Measurements from ENCODE around the gene GTF2IRD1. TPM values are rescaled to one million over a fixed set of nuclear protein-coding genes. Genes with fewer than 3 reads are reported as not detected.

Gene GTF2IRD1
- total and polyA plus RNA-seq, 2 experiments from 2014 or later, result 28.7 to 37.1 TPM

DNA sequence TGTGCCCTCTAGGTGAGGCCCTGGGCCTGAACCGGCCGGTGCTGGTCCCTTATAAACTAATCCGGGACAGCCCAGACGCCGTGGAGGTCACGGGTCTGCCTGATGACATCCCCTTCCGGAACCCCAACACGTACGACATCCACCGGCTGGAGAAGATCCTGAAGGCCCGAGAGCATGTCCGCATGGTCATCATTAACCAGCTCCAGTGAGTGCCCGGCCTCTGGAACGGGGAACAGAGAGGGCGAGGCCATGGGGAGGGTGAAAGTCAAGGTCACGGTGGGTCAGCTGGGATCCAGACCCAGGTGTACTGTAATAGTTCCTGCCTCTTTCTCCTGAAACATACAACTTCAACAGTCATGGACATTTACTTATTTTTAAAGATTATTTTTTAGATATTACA lies 137.1 kb downstream of the GTF2IRD1 start:
- H3K4me1 Mint-ChIP-seq, result peaks cover 22% of the 10 kb centered on the region
- no peaks in the 10 kb centered on the region for H3K9me2 ChIP-seq (ENCODE audit: insufficient read depth)
- no peak overlapping the region for H2AFZ ChIP-seq
- H3K4me3 ChIP-seq, result no peak overlapping the region
- peaks cover 3% of the 10 kb centered on the region; the same call in 1 of the 2 replicates for H3K36me3 ChIP-seq (ENCODE audit: insufficient read depth)
- peaks cover 17% of the 10 kb centered on the region for H3K27me3 Mint-ChIP-seq (ENCODE audit: insufficient read depth, low read depth, poor library complexity)
- no peaks in the 10 kb centered on the region for H4K20me1 ChIP-seq (replicated peaks; ENCODE audit: insufficient read depth)
- no peak overlapping the region for H3K27ac Mint-ChIP-seq
- no peaks in the 10 kb centered on the region for H3K27me3 ChIP-seq (ENCODE audit: insufficient read depth)
- no peaks in the 10 kb centered on the region for H3K79me2 ChIP-seq (replicated peaks; ENCODE audit: insufficient read depth)
- peaks cover 40% of the 10 kb centered on the region for H3K36me3 Mint-ChIP-seq (ENCODE audit: low read depth)
- DNase-seq (ENCODE audit: low spot score) (no peak), ATAC-seq (no peak)
- H3K4me1 ChIP-seq (ENCODE audit: insufficient read depth), result no peaks in the 10 kb centered on the region; the same call in 1 of the 2 replicates
- H3K4me2 ChIP-seq, result no peak overlapping the region
- H3K9me3 Mint-ChIP-seq, result no peaks in the 10 kb centered on the region; the same call in 2 of the 3 replicates
- H3K4me3 Mint-ChIP-seq, result no peak overlapping the region
- H3K27ac ChIP-seq (ENCODE audit: low read depth), result no peak overlapping the region
- H3F3A ChIP-seq (replicated peaks; ENCODE audit: low read depth), result peaks cover 13% of the 10 kb centered on the region; the same call in 1 of the 2 replicates
- TF ChIP-seq, protein P1, sequence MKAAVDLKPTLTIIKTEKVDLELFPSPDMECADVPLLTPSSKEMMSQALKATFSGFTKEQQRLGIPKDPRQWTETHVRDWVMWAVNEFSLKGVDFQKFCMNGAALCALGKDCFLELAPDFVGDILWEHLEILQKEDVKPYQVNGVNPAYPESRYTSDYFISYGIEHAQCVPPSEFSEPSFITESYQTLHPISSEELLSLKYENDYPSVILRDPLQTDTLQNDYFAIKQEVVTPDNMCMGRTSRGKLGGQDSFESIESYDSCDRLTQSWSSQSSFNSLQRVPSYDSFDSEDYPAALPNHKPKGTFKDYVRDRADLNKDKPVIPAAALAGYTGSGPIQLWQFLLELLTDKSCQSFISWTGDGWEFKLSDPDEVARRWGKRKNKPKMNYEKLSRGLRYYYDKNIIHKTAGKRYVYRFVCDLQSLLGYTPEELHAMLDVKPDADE (IDR thresholded peaks at IDR 0.05), result no peak
- TF ChIP-seq JUNB (IDR thresholded peaks at IDR 0.05; ENCODE audit: unreplicated experiment) (no peak), CREB1 (CRISPR knock-in tag; IDR thresholded peaks at IDR 0.05; ENCODE audit: low read depth) (no peak), EZH2phosphoT487 (IDR thresholded peaks at IDR 0.05; ENCODE audit: unreplicated experiment) (no peak), STAT1 (IDR thresholded peaks at IDR 0.05; ENCODE audit: unreplicated experiment) (no peak), POLR2AphosphoS5 (IDR thresholded peaks at IDR 0.05; ENCODE audit: low read depth) (no peak), NANOG (IDR thresholded peaks at IDR 0.05; ENCODE audit: borderline replicate concordance) (no peak)
- TF ChIP-seq, protein P2, sequence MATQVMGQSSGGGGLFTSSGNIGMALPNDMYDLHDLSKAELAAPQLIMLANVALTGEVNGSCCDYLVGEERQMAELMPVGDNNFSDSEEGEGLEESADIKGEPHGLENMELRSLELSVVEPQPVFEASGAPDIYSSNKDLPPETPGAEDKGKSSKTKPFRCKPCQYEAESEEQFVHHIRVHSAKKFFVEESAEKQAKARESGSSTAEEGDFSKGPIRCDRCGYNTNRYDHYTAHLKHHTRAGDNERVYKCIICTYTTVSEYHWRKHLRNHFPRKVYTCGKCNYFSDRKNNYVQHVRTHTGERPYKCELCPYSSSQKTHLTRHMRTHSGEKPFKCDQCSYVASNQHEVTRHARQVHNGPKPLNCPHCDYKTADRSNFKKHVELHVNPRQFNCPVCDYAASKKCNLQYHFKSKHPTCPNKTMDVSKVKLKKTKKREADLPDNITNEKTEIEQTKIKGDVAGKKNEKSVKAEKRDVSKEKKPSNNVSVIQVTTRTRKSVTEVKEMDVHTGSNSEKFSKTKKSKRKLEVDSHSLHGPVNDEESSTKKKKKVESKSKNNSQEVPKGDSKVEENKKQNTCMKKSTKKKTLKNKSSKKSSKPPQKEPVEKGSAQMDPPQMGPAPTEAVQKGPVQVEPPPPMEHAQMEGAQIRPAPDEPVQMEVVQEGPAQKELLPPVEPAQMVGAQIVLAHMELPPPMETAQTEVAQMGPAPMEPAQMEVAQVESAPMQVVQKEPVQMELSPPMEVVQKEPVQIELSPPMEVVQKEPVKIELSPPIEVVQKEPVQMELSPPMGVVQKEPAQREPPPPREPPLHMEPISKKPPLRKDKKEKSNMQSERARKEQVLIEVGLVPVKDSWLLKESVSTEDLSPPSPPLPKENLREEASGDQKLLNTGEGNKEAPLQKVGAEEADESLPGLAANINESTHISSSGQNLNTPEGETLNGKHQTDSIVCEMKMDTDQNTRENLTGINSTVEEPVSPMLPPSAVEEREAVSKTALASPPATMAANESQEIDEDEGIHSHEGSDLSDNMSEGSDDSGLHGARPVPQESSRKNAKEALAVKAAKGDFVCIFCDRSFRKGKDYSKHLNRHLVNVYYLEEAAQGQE (IDR thresholded peaks at IDR 0.05; ENCODE audit: unreplicated experiment), result no peak

DNA sequence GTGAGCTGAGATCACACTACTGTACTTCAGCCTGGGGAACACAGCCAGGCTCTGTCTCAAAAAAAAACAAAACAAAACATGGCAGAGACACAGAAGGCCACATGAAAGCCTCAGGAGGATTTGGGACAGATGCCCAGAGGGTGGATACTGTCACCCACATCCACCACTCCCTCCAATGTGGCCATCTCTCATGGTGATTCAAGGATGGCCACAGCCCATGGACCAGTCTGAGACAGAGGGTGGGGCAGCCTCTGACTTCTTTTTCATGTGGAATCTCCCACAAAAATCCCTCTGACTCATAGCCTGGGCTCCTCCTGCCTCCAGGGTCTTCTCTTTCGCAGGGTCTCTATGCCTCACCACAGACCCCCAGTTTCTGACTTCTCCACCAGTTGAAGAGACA lies 144.9 kb downstream of the GTF2IRD1 start:
- Histone ChIP-seq H3K4me1 (ENCODE audit: insufficient read depth) (no peaks in the 10 kb centered on the region), H3K4me3 (no peak overlapping the region), H3K9me2 (ENCODE audit: insufficient read depth) (no peaks in the 10 kb centered on the region), H2AFZ (no peak overlapping the region), H3K36me3 (ENCODE audit: insufficient read depth) (peaks cover 3% of the 10 kb centered on the region; the same call in 1 of the 2 replicates), H3K27ac (ENCODE audit: low read depth) (no peak overlapping the region), H4K20me1 (replicated peaks; ENCODE audit: insufficient read depth) (no peaks in the 10 kb centered on the region), H3K4me2 (no peak overlapping the region), H3K79me2 (replicated peaks; ENCODE audit: insufficient read depth) (no peaks in the 10 kb centered on the region), H3F3A (replicated peaks; ENCODE audit: low read depth) (0 out of 2 replicates have a peak, but pooled peaks cover 3% of the 10 kb centered on the region), H3K27me3 (ENCODE audit: insufficient read depth) (no peaks in the 10 kb centered on the region)
- ATAC-seq, result no peak
- H3K4me1 Mint-ChIP-seq, result no peaks in the 10 kb centered on the region
- H3K27ac Mint-ChIP-seq, result no peak overlapping the region
- peaks cover 49% of the 10 kb centered on the region for H3K36me3 Mint-ChIP-seq (ENCODE audit: low read depth)
- no peak for DNase-seq (ENCODE audit: low spot score)
- no peaks in the 10 kb centered on the region for H3K9me3 Mint-ChIP-seq
- no peak overlapping the region for H3K4me3 Mint-ChIP-seq
- H3K27me3 Mint-ChIP-seq (ENCODE audit: insufficient read depth, low read depth, poor library complexity), result peaks cover 5% of the 10 kb centered on the region
- TF ChIP-seq ZNF331 (CRISPR knock-in tag; IDR thresholded peaks at IDR 0.05; ENCODE audit: low read depth) (no peak), EZH2phosphoT487 (IDR thresholded peaks at IDR 0.05; ENCODE audit: unreplicated experiment) (no peak)
- TF ChIP-seq, protein P3, sequence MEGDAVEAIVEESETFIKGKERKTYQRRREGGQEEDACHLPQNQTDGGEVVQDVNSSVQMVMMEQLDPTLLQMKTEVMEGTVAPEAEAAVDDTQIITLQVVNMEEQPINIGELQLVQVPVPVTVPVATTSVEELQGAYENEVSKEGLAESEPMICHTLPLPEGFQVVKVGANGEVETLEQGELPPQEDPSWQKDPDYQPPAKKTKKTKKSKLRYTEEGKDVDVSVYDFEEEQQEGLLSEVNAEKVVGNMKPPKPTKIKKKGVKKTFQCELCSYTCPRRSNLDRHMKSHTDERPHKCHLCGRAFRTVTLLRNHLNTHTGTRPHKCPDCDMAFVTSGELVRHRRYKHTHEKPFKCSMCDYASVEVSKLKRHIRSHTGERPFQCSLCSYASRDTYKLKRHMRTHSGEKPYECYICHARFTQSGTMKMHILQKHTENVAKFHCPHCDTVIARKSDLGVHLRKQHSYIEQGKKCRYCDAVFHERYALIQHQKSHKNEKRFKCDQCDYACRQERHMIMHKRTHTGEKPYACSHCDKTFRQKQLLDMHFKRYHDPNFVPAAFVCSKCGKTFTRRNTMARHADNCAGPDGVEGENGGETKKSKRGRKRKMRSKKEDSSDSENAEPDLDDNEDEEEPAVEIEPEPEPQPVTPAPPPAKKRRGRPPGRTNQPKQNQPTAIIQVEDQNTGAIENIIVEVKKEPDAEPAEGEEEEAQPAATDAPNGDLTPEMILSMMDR (conservative IDR thresholded peaks at IDR 0.05; ENCODE audit: low read depth in 2 of 2), result no peak
- TF ChIP-seq, protein P2 (IDR thresholded peaks at IDR 0.05; ENCODE audit: unreplicated experiment), result no peak
